Muscle of back (tissue), 13 donors: ENCODE data around the gene OXT. TPM values are rescaled to one million over a fixed set of nuclear protein-coding genes. Genes with fewer than 3 reads are reported as not detected.
"Not testable (repeated sequence)": the region's sequence is repeated elsewhere in the genome, so short reads cannot be mapped to it uniquely, and the experiment has no call there.

ENCODE experiments used
- DNase-seq, 3 donors: peaks; one replicate each; pipeline versions ENCODE4 v3.0.0 to v3.0.0-alpha.2; 2013
- long read RNA-seq, 9 donors: transcript quantifications; one replicate each; lab custom pipeline, GENCODE V29; 2026
- polyA plus RNA-seq, 10 donors: library from polyadenylated mRNA; unstranded; fragments of 120-200 nt; gene quantifications; one replicate each; pipeline ENCODE4 v1.2.1, GENCODE V29; 2013; ENCODE audit not compliant: insufficient read length in 10 of 10

OXT gene
- 1 to 10 TPM in 1 of 10 donors, under 1 TPM in 6, not detected in 3; 0.35 to 1.3 (median 0.74) TPM for polyA plus RNA-seq
- long read RNA-seq, donor 1 = 0 reads
- long read RNA-seq, donor 2 = 0 reads
- long read RNA-seq, donor 3 = 0 reads
- long read RNA-seq, donor 4 = 0 reads
- long read RNA-seq, donor 5 = 0 reads
- long read RNA-seq, donor 6 = 0 reads
- long read RNA-seq, donor 7 = 0 reads
- long read RNA-seq, donor 8 = 0 reads
- long read RNA-seq, donor 9 = 0 reads

DNA sequence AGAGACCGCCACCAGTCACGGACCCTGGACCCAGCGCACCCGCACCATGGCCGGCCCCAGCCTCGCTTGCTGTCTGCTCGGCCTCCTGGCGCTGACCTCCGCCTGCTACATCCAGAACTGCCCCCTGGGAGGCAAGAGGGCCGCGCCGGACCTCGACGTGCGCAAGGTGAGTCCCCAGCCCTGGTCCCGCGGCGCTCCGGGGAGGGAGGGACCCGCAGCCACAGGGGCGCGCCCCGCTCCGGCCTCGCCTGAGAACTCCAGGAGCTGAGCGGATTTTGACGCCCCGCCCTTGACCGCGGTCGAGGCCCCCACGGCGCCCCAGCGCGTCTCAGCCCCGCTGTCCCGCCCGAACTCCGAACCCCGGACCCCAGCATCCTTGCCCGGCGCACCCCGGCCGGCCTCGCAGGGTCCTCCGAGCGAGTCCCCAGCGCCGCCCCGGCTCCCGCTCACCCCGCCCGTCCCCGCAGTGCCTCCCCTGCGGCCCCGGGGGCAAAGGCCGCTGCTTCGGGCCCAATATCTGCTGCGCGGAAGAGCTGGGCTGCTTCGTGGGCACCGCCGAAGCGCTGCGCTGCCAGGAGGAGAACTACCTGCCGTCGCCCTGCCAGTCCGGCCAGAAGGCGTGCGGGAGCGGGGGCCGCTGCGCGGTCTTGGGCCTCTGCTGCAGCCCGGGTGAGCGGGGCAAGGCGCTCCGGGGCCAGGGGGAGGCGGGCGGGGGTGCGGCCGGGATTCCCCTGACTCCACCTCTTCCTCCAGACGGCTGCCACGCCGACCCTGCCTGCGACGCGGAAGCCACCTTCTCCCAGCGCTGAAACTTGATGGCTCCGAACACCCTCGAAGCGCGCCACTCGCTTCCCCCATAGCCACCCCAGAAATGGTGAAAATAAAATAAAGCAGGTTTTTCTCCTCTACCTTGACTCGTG is at the start of gene OXT:
Gene OXT (plus strand): TSS at position 11 of the 920 bp plus-strand sequence. CDS start 36 bp downstream, at position 47.
- DNase-seq = peak in 2 of 3 donors; percentile 41 to 72

DNA sequence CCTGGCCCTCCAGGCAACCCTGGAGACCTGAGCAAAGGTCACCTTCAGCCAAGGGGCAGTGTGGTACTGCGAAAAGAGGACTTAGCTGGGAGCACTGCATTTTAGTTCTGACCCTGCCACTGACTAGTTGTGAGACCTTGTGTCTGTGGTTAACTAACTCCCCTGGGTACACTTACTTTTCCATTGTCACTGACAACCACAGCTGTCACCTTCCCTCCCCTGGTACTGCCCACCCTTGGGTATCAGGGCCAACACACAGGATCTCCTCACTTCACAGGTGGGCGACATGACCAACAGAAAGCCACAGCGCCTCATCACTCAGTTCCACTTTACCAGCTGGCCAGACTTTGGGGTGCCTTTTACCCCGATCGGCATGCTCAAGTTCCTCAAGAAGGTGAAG is 49.6 kb upstream of the OXT start:
- DNase-seq = no peak

DNA sequence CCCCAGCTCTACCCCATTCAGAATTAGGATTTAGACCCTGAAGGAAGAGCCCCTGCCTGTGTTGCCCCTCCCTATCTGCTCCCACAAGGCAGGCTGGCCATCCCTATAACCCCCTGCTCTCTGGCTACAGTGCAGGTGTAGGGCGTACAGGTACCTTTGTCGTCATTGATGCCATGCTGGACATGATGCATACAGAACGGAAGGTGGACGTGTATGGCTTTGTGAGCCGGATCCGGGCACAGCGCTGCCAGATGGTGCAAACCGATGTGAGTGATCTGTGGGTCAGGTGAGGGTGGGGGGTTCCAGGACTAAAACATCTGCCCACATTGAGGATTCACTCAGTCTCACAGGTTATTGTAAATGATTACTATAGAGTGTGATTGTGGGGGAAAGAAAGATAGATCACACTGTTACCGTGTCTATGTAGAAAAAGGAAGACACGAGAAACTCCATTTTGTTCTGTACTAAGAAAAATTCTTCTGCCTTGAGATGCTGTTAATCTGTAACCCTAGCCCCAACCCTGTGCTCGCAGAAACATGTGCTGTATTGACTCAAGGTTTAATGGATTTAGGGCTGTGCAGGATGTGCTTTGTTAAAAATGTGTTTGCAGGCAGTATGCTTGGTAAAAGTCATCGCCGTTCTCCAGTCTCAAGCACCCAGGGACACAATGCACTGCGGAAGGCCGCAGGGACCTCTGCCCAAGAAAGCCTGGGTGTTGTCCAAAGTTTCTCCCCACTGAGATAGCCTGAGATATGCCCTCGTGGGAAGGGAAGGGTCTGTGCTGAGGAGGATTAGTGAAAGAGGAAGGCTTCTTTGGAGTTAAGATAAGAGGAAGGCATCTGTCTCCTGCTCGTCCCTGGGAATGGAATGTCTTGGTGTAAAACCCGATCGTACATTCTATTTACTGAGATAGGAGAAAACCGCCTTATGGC is 48.6 kb upstream of the OXT start:
- DNase-seq = not testable (repeated sequence)

DNA sequence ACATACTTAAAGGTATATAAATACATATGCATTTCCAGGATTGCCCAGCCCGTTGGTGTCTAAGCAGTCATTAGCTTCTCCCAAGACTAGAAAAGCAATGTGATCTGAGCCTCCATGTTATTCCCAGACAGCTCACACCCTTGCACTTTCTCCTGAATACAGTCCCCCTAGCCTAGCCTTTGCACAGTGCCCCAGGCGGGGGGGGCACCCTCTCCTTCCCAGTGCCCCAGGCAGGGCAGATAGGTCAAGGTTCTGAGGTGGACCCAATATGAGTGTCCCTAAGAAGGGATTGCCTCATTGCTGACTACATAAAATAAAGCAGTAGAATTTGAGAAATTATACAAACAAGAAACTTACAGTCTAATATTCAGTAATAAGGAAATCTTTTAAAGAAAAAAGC is 43.4 kb upstream of the OXT start:
- DNase-seq = no peak

DNA sequence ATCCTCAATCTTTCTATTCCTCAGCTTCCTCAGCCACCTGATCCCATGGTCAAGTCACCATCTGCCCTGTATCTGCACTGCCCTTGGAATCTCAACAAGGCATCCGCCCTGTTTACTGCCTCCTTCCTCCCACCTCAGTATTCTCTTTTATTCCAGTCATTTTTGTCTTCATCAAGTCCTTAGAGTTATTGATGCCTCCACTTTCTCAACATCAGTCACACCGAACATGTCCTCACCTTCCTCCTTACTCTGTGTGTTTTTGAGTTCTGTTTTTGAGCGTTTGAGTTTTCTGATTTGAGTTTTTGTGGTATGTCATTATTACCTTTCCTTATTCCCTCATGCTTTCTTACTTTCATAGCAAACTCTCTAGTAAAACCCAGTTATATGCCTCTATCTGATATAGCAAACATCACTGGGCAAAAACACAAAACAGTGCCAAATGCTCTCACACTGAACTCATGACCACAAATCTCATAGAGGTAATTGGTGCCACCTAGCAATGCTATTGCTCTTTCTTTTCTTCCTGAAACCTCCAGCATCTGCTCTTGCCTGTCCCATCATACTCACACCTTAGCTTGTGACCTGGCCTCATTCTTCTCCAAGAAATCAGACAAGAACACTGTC is 39.8 kb upstream of the OXT start:
- DNase-seq = no peak

DNA sequence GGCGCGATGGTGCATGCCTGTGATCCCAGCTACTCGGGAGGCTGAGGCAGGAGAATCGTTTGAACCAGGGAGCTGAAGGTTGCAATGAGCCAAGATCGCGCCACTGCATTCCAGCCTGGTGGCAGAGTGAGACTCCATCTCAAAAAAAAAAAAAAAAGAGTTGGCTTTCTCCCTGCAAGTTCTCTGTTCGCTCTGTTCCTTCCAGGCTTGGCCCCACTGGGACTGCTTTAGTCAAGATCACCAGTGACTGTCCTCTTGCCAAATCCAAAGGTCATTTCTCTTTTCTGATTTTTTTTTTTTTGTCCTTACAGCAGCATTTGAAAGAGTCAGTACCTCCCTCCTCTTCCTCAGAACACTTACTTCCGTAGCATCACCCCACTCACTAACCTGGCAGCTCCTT is 38.8 kb upstream of the OXT start:
- DNase-seq = no peak

DNA sequence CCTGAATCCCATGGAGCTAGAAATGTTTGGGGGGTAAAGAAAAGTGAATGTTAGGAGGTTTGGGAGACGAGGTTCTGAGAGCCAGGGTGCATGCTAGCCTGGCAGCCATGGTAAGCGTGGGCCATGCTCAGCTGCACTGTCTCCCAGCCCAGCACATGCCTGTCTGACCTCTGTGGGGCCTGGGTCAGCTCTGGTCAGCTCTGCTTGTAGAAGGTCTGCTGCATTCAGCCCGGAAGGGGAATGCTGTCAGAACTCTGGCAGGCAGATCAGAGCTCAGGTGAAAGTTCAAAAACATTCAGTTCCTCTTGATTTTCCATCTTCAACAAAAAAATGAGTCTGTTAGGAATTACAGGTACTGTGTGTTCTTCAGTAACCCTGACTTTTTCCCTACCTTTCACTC is 33.8 kb upstream of the OXT start:
- no peak for DNase-seq

DNA sequence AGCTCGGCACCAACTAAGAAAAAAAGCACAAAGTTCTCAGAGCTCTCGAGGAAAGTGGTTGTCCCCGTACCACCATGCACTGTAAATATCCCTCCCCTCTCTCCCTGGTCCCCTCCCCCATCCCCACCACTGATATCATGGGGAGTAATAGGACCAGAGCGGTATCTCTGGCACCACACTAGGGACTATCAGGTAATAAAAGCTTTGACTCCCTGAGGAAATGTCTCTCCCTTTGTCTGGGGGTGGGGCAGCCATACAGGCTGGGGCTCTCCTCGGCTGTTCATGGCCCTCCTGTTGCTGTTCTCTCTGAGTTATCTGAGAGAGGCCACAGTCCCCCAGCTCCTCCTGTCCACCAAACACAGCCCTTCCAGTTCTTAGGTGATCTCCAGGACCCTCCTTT is 33.0 kb upstream of the OXT start:
- DNase-seq = no peak

DNA sequence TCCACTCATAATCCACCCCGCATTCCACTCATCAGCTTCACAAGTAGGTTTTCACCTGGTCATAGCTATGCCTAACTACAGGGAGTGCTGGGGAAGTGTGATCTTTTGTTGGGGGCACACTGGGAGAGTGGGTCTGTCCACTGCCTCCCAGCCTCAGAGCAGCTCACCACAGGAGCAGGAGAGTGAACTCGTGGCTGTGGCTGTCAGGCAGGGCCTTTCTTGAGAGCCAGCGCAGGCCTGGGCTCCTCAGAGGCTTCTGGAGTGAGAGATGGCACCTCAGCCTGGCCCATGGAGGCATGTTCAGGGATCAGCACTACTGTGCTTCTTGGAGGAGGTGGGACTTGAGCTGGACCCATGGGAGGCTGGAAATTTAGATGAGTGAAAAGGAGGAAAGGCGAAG is 32.0 kb upstream of the OXT start:
- no peak for DNase-seq

DNA sequence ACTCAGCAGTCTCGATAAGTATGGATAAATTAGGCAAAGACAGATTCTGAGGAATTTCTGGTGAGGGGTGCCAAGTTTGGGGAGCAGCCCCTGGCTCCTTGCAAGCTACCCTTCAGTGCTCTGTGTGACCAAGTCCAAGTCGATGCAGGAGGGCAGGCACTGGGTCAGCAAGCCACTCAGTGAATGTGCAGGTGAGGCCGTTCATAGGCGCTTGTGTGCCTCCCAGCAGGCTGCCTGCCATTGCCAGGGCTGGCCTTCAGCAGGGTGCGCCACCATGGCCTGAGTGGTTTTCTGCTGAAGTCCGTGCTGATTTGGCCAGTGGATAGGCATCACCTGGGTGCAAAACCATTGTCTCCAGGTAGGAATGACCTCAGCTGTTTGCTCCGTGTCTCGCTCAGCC is 31.3 kb upstream of the OXT start:
- DNase-seq = no peak

DNA sequence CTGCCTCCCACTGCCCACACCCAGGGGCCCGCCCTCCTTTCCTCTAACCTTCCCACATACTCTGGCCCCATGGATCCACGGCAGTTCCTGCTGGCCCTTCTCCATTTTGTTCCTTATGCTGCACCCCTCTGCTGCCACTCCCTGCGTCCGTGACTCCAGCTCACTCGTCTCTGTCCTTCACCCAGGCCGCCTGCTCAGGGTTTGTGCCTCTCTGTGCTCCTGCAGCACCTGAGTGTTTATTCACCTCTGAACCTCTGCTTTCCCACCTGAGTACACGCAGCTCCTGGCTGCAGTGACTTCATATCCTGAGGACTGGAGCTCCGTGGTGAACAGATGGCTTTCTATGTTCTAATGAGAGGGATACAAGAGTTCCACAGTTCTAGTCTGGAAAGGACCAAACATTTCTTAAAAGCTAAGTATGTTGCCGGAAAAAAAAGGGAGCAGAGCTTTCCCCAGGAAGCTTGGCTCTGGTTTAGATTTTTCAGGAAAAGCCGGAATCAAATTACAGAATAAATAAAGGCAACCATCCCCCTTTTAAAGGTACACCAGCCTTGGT is 29.5 kb upstream of the OXT start:
- peak; percentile 34 to 68 (median 48) for DNase-seq

DNA sequence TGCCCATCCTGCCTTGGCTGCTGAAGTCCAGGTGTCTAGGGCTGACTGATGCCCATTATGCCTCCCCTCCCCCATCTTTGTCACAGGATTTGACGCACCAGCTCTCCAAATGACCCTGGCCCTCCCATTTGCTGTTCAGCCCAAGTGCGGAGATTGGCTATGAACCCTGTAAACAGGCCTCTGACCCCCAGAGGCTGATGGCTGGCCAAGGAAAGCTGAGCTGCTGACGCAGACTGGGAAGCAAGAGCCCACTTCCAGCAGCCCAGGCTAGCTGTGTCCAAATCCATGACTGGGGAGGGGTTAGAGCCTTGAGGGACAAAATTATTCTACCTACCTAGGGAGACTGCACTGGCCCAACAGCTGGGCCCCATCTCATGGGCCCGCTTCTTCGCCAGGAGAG is 28.8 kb upstream of the OXT start:
- DNase-seq = peak; percentile 27 to 80 (median 61)

DNA sequence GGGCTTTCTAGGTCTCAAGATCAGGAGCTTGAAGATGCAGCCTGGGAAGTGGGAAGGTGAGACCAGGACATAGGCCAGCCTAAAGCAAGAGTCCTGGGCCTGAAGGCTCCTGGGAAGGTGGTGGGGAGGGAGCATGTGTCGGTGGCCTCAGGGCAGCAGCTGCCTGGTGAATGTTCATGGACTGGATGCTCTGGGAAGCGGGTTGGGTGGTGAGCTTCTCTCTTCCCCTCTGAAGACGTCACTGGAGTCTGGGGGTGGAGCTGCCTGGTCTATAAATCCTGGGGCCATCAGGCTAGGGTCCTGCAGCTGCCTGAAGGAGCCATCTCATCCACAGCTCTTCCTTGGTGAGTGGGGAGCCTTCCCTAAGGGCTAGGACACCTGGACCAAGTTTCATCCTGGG is 28.1 kb upstream of the OXT start, which contains the start of gene GNRH2:
Gene GNRH2 (plus strand): TSS at position 301 of the 400 bp plus-strand sequence. CDS start 793 bp downstream, outside the sequence.
- DNase-seq = peak in 1 of 3 donors; percentile 21

DNA sequence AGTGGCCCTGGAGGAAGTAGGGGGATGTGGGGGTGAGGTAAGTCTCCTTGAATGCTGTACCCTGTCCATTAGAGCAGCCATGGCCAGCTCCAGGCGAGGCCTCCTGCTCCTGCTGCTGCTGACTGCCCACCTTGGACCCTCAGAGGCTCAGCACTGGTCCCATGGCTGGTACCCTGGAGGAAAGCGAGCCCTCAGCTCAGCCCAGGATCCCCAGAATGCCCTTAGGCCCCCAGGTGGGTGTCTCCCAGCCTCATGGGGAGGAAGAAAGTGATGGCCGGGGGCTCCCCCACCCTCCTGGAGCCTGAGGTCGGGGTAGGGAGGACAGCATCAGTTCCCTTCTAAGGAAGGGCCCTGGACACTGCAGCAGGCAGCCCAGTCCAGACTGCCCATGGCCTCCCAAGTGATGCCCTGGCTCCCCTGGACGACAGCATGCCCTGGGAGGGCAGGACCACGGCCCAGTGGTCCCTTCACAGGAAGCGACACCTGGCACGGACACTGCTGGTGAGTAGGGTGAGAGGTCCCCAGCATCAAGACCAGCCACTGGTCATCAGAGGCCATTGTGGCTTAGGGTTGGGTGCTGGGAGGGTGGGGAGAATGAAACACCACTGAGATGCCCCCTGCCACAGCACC is 27.0 kb upstream of the OXT start:
- peak in 1 of 3 donors; percentile 18 for DNase-seq

DNA sequence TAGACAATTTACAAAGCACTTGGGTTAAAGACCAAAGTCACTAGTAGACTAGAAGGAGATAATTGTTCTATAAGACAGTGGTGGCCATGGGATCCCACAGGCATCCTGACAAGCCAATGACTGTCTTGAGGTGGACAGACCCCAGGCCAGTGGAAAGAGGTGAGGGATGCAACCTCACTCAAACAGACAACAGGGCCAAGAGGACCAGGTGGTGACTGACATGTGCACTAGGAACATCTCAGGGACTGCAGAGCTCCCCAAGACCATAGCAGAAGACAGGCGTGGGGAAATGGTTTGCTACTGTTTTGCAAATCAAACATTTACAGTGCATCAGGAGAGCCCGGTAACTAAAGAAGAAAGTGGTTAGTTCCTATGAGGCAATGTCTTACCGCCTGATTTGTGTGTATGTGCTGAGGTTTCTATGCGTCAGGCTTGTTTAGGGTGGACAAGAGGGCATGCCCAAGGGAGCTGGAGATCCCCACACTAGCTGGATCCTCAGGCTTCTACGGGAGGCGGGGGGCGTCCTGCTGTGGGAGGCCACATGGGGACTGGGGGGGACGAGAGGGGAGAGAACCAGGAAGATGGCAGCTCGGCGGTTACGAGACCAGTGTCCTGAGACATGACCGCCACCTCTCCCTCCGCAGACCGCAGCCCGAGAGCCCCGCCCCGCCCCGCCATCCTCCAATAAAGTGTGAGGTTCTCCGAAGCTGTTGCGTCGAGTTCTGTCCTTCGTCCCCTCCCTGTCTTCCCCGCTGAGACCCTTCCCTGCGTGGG is 26.2 kb upstream of the OXT start:
- peak in 1 of 3 donors; percentile 20 for DNase-seq

DNA sequence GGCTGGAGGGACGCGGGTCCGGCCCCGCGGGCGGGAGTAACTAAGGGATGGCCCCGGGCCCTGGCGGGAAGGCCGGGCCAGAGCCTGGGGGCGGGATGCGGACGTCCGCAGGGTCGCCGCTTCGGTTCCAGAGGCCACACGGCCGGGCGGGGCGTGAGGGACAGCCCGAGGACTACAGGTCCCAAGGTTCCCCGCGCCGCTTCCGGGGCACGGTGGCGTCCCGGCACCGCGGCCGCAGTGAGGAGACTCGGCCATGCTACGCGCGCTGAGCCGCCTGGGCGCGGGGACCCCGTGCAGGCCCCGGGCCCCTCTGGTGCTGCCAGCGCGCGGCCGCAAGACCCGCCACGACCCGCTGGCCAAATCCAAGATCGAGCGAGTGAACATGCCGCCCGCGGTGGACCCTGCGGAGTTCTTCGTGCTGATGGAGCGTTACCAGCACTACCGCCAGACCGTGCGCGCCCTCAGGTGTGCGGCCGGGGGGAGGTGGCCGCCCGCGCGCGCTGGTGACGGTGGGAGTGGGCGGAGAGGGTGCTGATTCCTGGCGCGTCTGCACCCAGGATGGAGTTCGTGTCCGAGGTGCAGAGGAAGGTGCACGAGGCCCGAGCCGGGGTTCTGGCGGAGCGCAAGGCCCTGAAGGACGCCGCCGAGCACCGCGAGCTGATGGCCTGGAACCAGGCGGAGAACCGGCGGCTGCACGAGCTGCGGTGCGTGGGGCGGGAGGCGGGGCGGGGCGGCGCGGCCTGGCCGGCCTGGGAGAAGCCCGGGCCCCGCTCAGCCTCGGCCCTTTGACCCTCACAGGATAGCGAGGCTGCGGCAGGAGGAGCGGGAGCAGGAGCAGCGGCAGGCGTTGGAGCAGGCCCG is 25.4 kb upstream of the OXT start, which contains the start of gene MRPS26:
Gene MRPS26 (plus strand): TSS at position 237 of the 861 bp plus-strand sequence. CDS start 17 bp downstream, at position 254.
- peak; percentile 86 to 98 (median 95) for DNase-seq

DNA sequence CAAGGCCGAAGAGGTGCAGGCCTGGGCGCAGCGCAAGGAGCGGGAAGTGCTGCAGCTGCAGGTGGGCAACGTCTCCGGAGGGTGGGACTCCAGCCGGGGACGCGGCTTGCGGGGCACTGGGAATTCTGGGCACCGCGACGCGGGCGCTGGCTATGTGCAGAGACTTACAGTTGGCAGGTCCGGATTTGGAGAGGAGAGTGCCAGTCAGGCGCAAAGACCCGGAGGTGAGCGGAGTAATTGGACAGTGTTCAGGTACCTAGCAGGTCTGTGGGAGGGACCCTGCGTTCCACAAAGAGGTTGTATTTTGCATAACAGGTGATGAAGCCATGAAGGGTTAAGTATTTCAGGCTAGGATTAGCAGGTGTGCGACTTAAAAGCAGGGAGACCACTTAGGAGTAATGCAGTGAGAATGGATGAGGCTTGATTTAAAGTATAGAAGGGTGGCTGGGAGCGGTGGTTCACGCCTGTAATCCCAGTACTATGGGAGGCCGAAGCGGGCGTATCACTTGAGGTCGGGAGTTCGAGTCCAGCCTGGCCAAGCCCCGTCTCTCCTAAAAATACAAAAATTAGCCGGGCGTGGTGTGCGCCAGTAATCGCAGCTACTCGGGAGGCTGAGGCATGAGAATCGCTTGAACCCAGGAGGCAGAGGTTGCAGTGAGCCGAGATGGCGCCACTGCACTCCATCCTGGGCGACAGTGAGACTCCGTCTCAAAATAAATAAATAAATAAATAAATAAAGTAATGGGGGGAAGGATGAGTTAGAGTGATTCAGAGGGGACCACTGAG is 24.6 kb upstream of the OXT start:
- DNase-seq = no peak
